ENCODE measurements around the gene GPR4. TPM values are rescaled to one million over a fixed set of nuclear protein-coding genes. Genes with fewer than 3 reads are reported as not detected.

The GPR4 gene
- polyA plus RNA-seq, 1 of the 3 experiments (the other 2 are of a cell fraction) = 0.69 TPM

GRCh38 chr19:45581576-45581975 lies 20.4 kb downstream of the GPR4 start:
- Histone ChIP-seq H3K9me3 (no peaks in the 10 kb centered on the region), H3K79me2 (ENCODE audit: insufficient read depth) (peaks cover 52% of the 10 kb centered on the region), H3K4me2 (no peak overlapping the region), H3K9me2 (no peaks in the 10 kb centered on the region), H4K20me1 (ENCODE audit: insufficient read depth) (no peaks in the 10 kb centered on the region), H3F3A (replicated peaks; ENCODE audit: insufficient read depth) (peaks cover 28% of the 10 kb centered on the region), H3K4me1 (ENCODE audit: control insufficient read depth in 1 of 2, insufficient read depth in 2 of 2, low read depth in 1 of 2, low read length in 1 of 2) (peaks cover 8 to 9% of the 10 kb centered on the region in 2 experiments; a peak in 3 of 4 replicates), H3K27me3 (ENCODE audit: insufficient read depth) (no peaks in the 10 kb centered on the region), H3K4me3 (ENCODE audit: low read depth in 2 of 2, low read length in 1 of 2) (no peak overlapping the region), H2AFZ (ENCODE audit: low read depth) (no peak overlapping the region), H3K27ac (ENCODE audit: low read depth in 2 of 2, low read length in 1 of 2) (no peak overlapping the region), H3K36me3 (replicated peaks in 1 of 2; ENCODE audit: control insufficient read depth in 1 of 2, insufficient read depth in 2 of 2, low read length in 1 of 2) (peaks cover 0 to 3% of the 10 kb centered on the region in 2 experiments), H3K9ac (no peak overlapping the region)
- no peak for TF ChIP-seq TEAD4 (IDR thresholded peaks at IDR 0.05; ENCODE audit: borderline replicate concordance, insufficient read depth)
- TF ChIP-seq NRF1 (IDR thresholded peaks at IDR 0.05; ENCODE audit: low read depth, low read length) = no peak
- no peak for TF ChIP-seq ELF1 (IDR thresholded peaks at IDR 0.05)
- no peak for TF ChIP-seq MXI1 (IDR thresholded peaks at IDR 0.05; ENCODE audit: low read depth, low read length)
- TF ChIP-seq REST (IDR thresholded peaks at IDR 0.05; ENCODE audit: low read depth, low read length) = no peak
- no peak for TF ChIP-seq TCF12 (IDR thresholded peaks at IDR 0.05)
- TF ChIP-seq RXRA (IDR thresholded peaks at IDR 0.05; ENCODE audit: borderline replicate concordance, low read depth) = no peak
- TF ChIP-seq CTCF (IDR thresholded peaks at IDR 0.05) = no peak
- TF ChIP-seq SIN3A (IDR thresholded peaks at IDR 0.05; ENCODE audit: borderline replicate concordance, low read depth, low read length) = no peak
- TF ChIP-seq ZBTB33 (IDR thresholded peaks at IDR 0.05; ENCODE audit: borderline replicate concordance, low read depth) = no peak
- no peak for TF ChIP-seq RCOR1 (IDR thresholded peaks at IDR 0.05; ENCODE audit: low read length)
- TF ChIP-seq MEF2A (IDR thresholded peaks at IDR 0.05; ENCODE audit: borderline replicate concordance, low read depth) = no peak
- TF ChIP-seq FOSL2 (IDR thresholded peaks at IDR 0.05; ENCODE audit: borderline replicate concordance, low read depth) = no peak
- TF ChIP-seq USF1 (IDR thresholded peaks at IDR 0.05; ENCODE audit: borderline replicate concordance, low read depth) = no peak
- TF ChIP-seq FOXJ3 (CRISPR knock-in tag; IDR thresholded peaks at IDR 0.05) = no peak
- ChIA-PET POLR2A (no interaction called here), CTCF (interaction anchor here (1.1 kb wide), 2 partner anchors 33 to 62 kb away, joined by 3 to 5 read pairs; no protein-coding TSS in a partner anchor)
- DNase-seq = no peak
- WGBS (ENCODE audit: low lambda C conversion rate) = 96% methylated on average over 5 of the region's 7 CpGs
